ENCODE results near the gene ARMH1.
"Not testable (repeated sequence)": the region's sequence is repeated elsewhere in the genome, so short reads cannot be mapped to it uniquely, and the experiment has no call there.

Gene ARMH1

DNA sequence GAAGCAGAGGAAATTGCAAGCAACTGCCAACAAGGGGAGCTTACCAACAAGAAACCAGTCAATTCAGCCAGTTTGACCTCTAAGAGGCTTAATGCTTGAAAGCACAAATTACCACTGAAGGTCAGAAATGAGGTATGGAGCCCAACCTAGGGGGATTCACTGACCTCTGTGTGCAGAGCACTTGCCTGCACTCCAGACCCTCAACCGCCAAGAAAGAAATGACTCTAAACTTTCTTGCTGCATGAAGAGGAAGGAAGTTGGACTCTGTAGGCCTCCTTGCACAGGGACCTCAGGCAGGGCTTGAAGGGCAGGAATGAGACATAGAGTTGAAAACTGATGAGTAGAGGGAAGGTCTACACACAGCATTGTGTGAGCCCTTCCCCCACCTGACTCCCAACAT lies 10.0 kb downstream of the ARMH1 start:
- DNase-seq, result no peak
- TF ChIP-seq POLR2A (IDR thresholded peaks at IDR 0.05; ENCODE audit: low read length) (no peak), GATA1 (IDR thresholded peaks at IDR 0.05; ENCODE audit: low read depth, low read length) (no peak)

GRCh38 chr1:44685218-44685617 lies 10.7 kb downstream of the ARMH1 start:
- no peak for DNase-seq
- no peak for TF ChIP-seq GATA1 (IDR thresholded peaks at IDR 0.05; ENCODE audit: low read depth, low read length)
- TF ChIP-seq POLR2A (IDR thresholded peaks at IDR 0.05; ENCODE audit: low read length), result no peak

- no peak for DNase-seq
- TF ChIP-seq GATA1 (IDR thresholded peaks at IDR 0.05; ENCODE audit: low read depth, low read length) (no peak), POLR2A (IDR thresholded peaks at IDR 0.05; ENCODE audit: low read length) (no peak)
Observed at GRCh38 chr1:44685881-44686280, 11.4 kb downstream of the ARMH1 start.

DNA sequence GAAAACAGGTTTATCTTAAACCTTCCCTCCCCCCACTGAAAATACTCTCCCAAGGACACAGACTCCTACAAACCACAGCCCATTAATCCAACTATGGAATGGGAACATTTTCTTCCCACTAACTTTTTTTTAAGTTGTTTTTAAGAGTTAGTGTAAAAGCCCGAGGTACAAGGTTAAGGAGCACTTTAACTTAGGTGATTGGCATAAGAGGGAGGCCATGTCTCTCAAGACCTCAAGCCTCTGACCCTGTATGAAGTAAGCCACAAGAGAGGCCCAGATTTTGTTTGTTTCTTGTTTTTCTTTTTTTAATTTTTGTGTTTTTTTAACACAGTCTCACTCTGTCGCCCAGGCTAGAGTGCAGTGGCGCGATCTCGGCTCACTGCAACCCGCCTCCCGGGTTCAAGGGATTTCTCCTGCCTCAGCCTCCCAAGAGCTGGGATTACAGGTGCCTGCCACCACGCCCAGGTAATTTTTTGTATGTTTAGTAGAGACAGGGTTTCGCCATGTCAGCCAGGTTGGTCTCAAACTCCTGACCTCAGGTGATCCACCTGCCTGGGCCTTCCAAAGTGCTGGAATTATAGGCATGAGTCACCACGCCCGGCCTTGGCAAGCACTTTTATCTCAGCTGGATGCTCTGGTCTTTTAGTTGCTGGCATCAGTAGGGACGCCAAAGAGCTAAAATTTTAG lies 14.4 kb downstream of the ARMH1 start:
- TF ChIP-seq GATA1 (IDR thresholded peaks at IDR 0.05; ENCODE audit: low read depth, low read length) (no peak), POLR2A (IDR thresholded peaks at IDR 0.05; ENCODE audit: low read length) (no peak)
- DNase-seq, result no peak

DNA sequence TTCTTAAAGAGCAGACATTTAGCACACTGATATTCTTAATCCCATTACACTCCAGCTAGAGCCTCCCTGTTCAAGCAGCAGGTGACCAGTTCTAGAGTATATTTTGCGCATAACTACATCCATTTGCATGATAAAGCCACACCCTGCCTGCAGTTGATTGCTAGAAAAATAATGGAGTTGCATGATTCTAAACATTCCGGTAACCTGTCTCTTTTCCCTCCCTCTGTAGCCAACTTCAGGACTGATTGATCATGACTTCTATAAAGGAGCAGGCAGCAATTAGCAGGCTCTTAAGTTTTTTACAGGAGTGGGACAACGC lies 14.9 kb downstream of the ARMH1 start:
- no peak for TF ChIP-seq POLR2A (IDR thresholded peaks at IDR 0.05; ENCODE audit: low read length)
- TF ChIP-seq GATA1 (IDR thresholded peaks at IDR 0.05; ENCODE audit: low read depth, low read length), result no peak
- DNase-seq, result no peak

GRCh38 chr1:44693159-44693558 lies 18.6 kb downstream of the ARMH1 start:
- DNase-seq, result no peak
- TF ChIP-seq POLR2A (IDR thresholded peaks at IDR 0.05; ENCODE audit: low read length), result no peak
- no peak for TF ChIP-seq GATA1 (IDR thresholded peaks at IDR 0.05; ENCODE audit: low read depth, low read length)

DNA sequence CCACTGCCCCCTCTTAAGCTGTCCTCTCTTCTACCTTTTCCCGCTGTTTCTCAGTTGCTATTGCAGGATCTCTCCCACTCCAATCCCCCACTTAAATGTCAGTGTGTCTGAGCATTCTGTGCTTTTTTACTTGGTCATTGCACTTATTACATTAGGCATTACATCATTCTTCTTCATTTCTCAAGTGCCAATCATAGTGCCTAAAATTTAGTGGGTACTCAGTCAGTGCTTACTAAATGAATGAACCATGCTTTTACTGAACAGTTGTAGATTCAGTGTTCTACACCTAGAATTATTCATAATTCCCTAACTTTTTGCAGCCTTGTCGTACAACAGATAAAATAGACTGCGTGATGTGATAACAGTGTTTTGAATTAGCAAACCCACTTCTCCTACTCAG lies 19.4 kb downstream of the ARMH1 start:
- DNase-seq, result peak in 1 of 2 experiments; percentile 52
- TF ChIP-seq POLR2A (IDR thresholded peaks at IDR 0.05; ENCODE audit: low read length) (no peak), GATA1 (IDR thresholded peaks at IDR 0.05; ENCODE audit: low read depth, low read length) (no peak)

GRCh38 chr1:44694863-44695478 lies 20.5 kb downstream of the ARMH1 start:
- DNase-seq, result no peak
- no peak for TF ChIP-seq POLR2A (IDR thresholded peaks at IDR 0.05; ENCODE audit: low read length)
- TF ChIP-seq GATA1 (IDR thresholded peaks at IDR 0.05; ENCODE audit: low read depth, low read length), result no peak

DNA sequence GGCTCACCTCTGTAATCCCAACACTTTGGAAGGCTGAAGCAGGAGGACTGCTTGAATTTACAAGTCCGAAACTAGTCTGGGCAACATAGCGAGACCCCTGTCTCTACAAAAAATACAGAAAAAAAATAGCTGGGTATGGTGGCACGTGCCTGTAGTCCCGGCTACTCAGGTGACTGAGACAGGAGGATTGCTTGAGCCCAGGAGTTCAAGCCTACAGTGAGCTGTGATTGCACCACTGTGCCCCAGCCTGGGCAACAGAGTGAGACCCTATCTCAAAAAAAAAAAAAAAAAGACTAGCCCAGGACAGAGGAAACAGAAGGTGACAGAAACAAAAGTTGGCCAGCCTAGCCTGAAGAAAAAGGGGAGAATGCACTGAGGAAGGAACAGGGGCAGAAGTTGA lies 21.2 kb downstream of the ARMH1 start:
- TF ChIP-seq GATA1 (IDR thresholded peaks at IDR 0.05; ENCODE audit: low read depth, low read length), result no peak
- TF ChIP-seq POLR2A (IDR thresholded peaks at IDR 0.05; ENCODE audit: low read length), result no peak
- DNase-seq, result no peak

GRCh38 chr1:44696101-44696500 lies 21.6 kb downstream of the ARMH1 start:
- DNase-seq, result peak in 1 of 2 experiments; percentile 33
- no peak for TF ChIP-seq GATA1 (IDR thresholded peaks at IDR 0.05; ENCODE audit: low read depth, low read length)
- TF ChIP-seq POLR2A (IDR thresholded peaks at IDR 0.05; ENCODE audit: low read length), result no peak

GRCh38 chr1:44696789-44697345 lies 22.4 kb downstream of the ARMH1 start:
- TF ChIP-seq POLR2A (IDR thresholded peaks at IDR 0.05; ENCODE audit: low read length) (no peak), GATA1 (IDR thresholded peaks at IDR 0.05; ENCODE audit: low read depth, low read length) (no peak)
- peak; percentile 52 to 56 for DNase-seq

DNA sequence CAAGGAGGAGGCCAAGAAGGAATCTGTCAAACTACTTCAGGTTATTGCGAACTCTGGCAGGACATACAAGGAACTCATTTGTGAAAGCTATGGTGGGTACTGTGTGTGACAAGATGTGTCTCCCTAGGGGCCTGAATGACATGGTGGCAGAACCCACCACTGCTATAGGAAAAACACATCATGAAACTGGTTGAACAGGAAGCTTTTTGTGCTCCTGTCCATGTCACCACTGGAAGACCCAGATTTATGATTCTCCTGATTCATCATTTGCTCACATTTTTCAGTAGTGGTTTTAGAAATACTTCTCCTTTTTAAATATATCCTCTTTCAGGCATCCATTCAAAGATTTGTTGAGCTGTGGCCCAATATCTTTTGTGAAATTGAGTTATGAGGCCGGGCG lies 23.6 kb downstream of the ARMH1 start:
- no peak for DNase-seq

GRCh38 chr1:44699375-44699774 lies 24.9 kb downstream of the ARMH1 start:
- not testable (repeated sequence) for DNase-seq

More for the DNA sequence above, 23.6 kb downstream of the ARMH1 start:
- no peak for TF ChIP-seq POLR2A (IDR thresholded peaks at IDR 0.05; ENCODE audit: low read length)
- no peak for TF ChIP-seq GATA1 (IDR thresholded peaks at IDR 0.05; ENCODE audit: low read depth, low read length)

DNA sequence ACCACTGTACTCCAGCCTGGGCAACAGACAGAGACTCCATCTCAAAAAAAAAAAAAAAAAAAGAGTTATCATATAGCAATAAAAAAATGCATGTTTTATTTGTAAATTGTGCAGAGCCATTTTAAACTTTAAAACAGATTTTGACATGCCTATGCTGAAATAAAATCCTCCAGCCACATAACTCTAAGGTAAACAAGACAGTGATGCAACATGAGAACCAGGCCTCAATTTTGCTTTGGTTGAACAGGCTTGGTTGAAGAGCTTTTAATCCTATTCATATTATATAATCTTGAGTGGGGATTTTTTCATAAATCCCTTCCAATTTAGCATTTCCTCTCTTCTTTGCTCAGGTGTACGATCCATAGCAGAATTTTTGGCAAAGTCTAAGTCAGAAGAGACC lies 26.1 kb downstream of the ARMH1 start:
- DNase-seq, result no peak
- TF ChIP-seq POLR2A (IDR thresholded peaks at IDR 0.05; ENCODE audit: low read length) (no peak), GATA1 (IDR thresholded peaks at IDR 0.05; ENCODE audit: low read depth, low read length) (no peak)

DNA sequence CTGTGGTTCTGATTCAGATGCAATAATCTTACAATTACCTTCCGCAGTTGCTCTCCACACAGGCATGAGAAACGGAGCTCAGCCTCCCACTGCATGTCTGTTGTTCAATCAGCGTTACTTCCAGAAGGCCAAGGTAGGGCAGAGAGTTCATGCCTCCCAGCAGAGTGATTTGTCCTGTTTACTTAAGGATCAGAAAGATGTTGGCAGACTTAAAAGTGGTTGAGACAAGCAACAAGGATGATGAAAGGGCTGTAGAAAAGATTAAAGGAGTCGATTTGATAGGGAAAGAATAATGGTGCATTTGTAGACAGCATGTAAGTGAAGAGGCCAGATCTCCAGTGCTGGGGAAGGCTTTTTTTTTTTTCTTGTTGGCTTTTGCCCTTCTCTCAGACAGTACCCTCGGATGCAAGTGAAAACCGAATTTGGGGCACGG lies 26.6 kb downstream of the ARMH1 start:
- no peak for DNase-seq
- no peak for TF ChIP-seq POLR2A (IDR thresholded peaks at IDR 0.05; ENCODE audit: low read length)
- no peak for TF ChIP-seq GATA1 (IDR thresholded peaks at IDR 0.05; ENCODE audit: low read depth, low read length)

Data from erythroblast (primary cell).